ENCODE data around the gene PLXNC1.

PLXNC1 gene

GRCh38 chr12:94211021-94211420 is 62.6 kb downstream of the PLXNC1 start:
- Histone ChIP-seq H3K27me3 (replicated peaks in 2 of 5; ENCODE audit: control insufficient read depth in 4 of 5, insufficient read depth in 5 of 5, low read length in 4 of 5) (no peaks in the 10 kb centered on the region), H3K9me3 (ENCODE audit: control extremely low read depth in 1 of 5, control insufficient read depth in 4 of 5, insufficient read depth in 2 of 5, low read depth in 1 of 5, low read length in 4 of 5) (no peaks in the 10 kb centered on the region), H3K4me1 (ENCODE audit: control extremely low read depth in 1 of 4, control insufficient read depth in 4 of 4, insufficient read depth in 4 of 4, low read length in 3 of 4) (peaks cover 32 to 41% (median 37%) of the 10 kb centered on the region in 4 experiments), H3K4me3 (ENCODE audit: control insufficient read depth in 1 of 7, extremely low read depth in 1 of 7, insufficient read depth in 4 of 7, low read depth in 2 of 7, low read length in 6 of 7) (no peak overlapping the region), H3K36me3 (ENCODE audit: control insufficient read depth in 4 of 4, insufficient read depth in 4 of 4, low read length in 3 of 4) (peaks cover 0 to 6% (median 4%) of the 10 kb centered on the region in 4 experiments), H3K27ac (ENCODE audit: insufficient read depth in 1 of 2, low read depth in 1 of 2, low read length in 2 of 2, poor library complexity in 1 of 2, severe bottlenecking in 2 of 2) (no peak overlapping the region)
- POLR2A ChIA-PET: no interaction called here
- WGBS (ENCODE audit: insufficient coverage): 30% methylated on average over 3 of the region's 5 CpGs
- peak in 1 of 3 donors; percentile 30 for DNase-seq
- CTCF ChIA-PET: interaction anchor here (0.9 to 2.1 kb wide), 9 partner anchors 9 to 88 kb away, joined by 3 to 9 read pairs (median 4); no protein-coding TSS in a partner anchor

- no peak overlapping the region for H3K27ac ChIP-seq (ENCODE audit: insufficient read depth in 1 of 2, low read depth in 1 of 2, low read length in 2 of 2, poor library complexity in 1 of 2, severe bottlenecking in 2 of 2)
- POLR2A ChIA-PET: no interaction called here
- H3K27me3 ChIP-seq (replicated peaks in 2 of 5; ENCODE audit: control insufficient read depth in 4 of 5, insufficient read depth in 5 of 5, low read length in 4 of 5): no peaks in the 10 kb centered on the region
- H3K9me3 ChIP-seq (ENCODE audit: control extremely low read depth in 1 of 5, control insufficient read depth in 4 of 5, insufficient read depth in 2 of 5, low read depth in 1 of 5, low read length in 4 of 5): no peaks in the 10 kb centered on the region
- H3K36me3 ChIP-seq (ENCODE audit: control insufficient read depth in 4 of 4, insufficient read depth in 4 of 4, low read length in 3 of 4): peaks cover 12 to 35% (median 19%) of the 10 kb centered on the region in 4 experiments
- CTCF ChIA-PET: interaction anchor here (1.4 to 4.6 kb wide), 3 partner anchors 12 to 72 kb away, joined by 3 to 12 read pairs (median 3); no protein-coding TSS in a partner anchor
- 74% methylated on average over 2 of the region's 3 CpGs for WGBS (ENCODE audit: insufficient coverage)
- peaks cover 0 to 3% (median 0%) of the 10 kb centered on the region in 4 experiments for H3K4me1 ChIP-seq (ENCODE audit: control extremely low read depth in 1 of 4, control insufficient read depth in 4 of 4, insufficient read depth in 4 of 4, low read length in 3 of 4)
- no peak overlapping the region for H3K4me3 ChIP-seq (ENCODE audit: control insufficient read depth in 1 of 7, extremely low read depth in 1 of 7, insufficient read depth in 4 of 7, low read depth in 2 of 7, low read length in 6 of 7)
- DNase-seq: peak in 1 of 3 donors; percentile 8
Measured at GRCh38 chr12:94218233-94218632, 69.9 kb downstream of the PLXNC1 start.

- Histone ChIP-seq H3K4me3 (ENCODE audit: control insufficient read depth in 1 of 7, extremely low read depth in 1 of 7, insufficient read depth in 4 of 7, low read depth in 2 of 7, low read length in 6 of 7) (no peak overlapping the region), H3K27me3 (replicated peaks in 2 of 5; ENCODE audit: control insufficient read depth in 4 of 5, insufficient read depth in 5 of 5, low read length in 4 of 5) (no peaks in the 10 kb centered on the region), H3K36me3 (ENCODE audit: control insufficient read depth in 4 of 4, insufficient read depth in 4 of 4, low read length in 3 of 4) (peaks cover 18 to 49% (median 22%) of the 10 kb centered on the region in 4 experiments), H3K4me1 (ENCODE audit: control extremely low read depth in 1 of 4, control insufficient read depth in 4 of 4, insufficient read depth in 4 of 4, low read length in 3 of 4) (peaks cover 0 to 3% (median 0%) of the 10 kb centered on the region in 4 experiments), H3K27ac (ENCODE audit: insufficient read depth in 1 of 2, low read depth in 1 of 2, low read length in 2 of 2, poor library complexity in 1 of 2, severe bottlenecking in 2 of 2) (no peak overlapping the region), H3K9me3 (ENCODE audit: control extremely low read depth in 1 of 5, control insufficient read depth in 4 of 5, insufficient read depth in 2 of 5, low read depth in 1 of 5, low read length in 4 of 5) (no peaks in the 10 kb centered on the region)
- ChIA-PET CTCF (interaction anchor here (0.7 to 2.3 kb wide), 4 partner anchors 8 to 47 kb away, joined by 3 to 5 read pairs (median 4); no protein-coding TSS in a partner anchor), POLR2A (no interaction called here)
- no CpG with 5 or more reads among the region's 2 CpGs for WGBS (ENCODE audit: insufficient coverage)
- DNase-seq: no peak
Measured at GRCh38 chr12:94219622-94220302, 71.4 kb downstream of the PLXNC1 start.

GRCh38 chr12:94220804-94221203 is 72.4 kb downstream of the PLXNC1 start:
- 96% methylated on average over 5 of the region's 5 CpGs for WGBS (ENCODE audit: insufficient coverage)
- POLR2A ChIA-PET: no interaction called here
- CTCF ChIA-PET: interaction anchor here (0.8 to 2.3 kb wide), 9 partner anchors 11 to 70 kb away, joined by 3 to 5 read pairs (median 3); no protein-coding TSS in a partner anchor
- H3K9me3 ChIP-seq (ENCODE audit: control extremely low read depth in 1 of 5, control insufficient read depth in 4 of 5, insufficient read depth in 2 of 5, low read depth in 1 of 5, low read length in 4 of 5): no peaks in the 10 kb centered on the region
- no peak overlapping the region for H3K4me3 ChIP-seq (ENCODE audit: control insufficient read depth in 1 of 7, extremely low read depth in 1 of 7, insufficient read depth in 4 of 7, low read depth in 2 of 7, low read length in 6 of 7)
- H3K27me3 ChIP-seq (replicated peaks in 2 of 5; ENCODE audit: control insufficient read depth in 4 of 5, insufficient read depth in 5 of 5, low read length in 4 of 5): no peaks in the 10 kb centered on the region
- no peak overlapping the region for H3K27ac ChIP-seq (ENCODE audit: insufficient read depth in 1 of 2, low read depth in 1 of 2, low read length in 2 of 2, poor library complexity in 1 of 2, severe bottlenecking in 2 of 2)
- DNase-seq: no peak
- H3K4me1 ChIP-seq (ENCODE audit: control extremely low read depth in 1 of 4, control insufficient read depth in 4 of 4, insufficient read depth in 4 of 4, low read length in 3 of 4): peaks cover 0 to 3% (median 0%) of the 10 kb centered on the region in 4 experiments
- H3K36me3 ChIP-seq (ENCODE audit: control insufficient read depth in 4 of 4, insufficient read depth in 4 of 4, low read length in 3 of 4): peaks cover 21 to 53% (median 25%) of the 10 kb centered on the region in 4 experiments

GRCh38 chr12:94222351-94223084 is 74.1 kb downstream of the PLXNC1 start:
- ChIA-PET CTCF (interaction anchor here (1.0 to 4.2 kb wide), 3 partner anchors 12 to 78 kb away, joined by 3 to 9 read pairs (median 3); no protein-coding TSS in a partner anchor), POLR2A (interaction anchor here (0.5 to 0.9 kb wide), 2 partner anchors 15 to 21 kb away, joined by 3 read pairs; no protein-coding TSS in a partner anchor)
- DNase-seq: no peak
- WGBS (ENCODE audit: insufficient coverage): 100% methylated on average over 1 of the region's 4 CpGs
- H3K36me3 ChIP-seq (ENCODE audit: control insufficient read depth in 4 of 4, insufficient read depth in 4 of 4, low read length in 3 of 4): peaks cover 23 to 63% (median 28%) of the 10 kb centered on the region in 4 experiments
- H3K27ac ChIP-seq (ENCODE audit: insufficient read depth in 1 of 2, low read depth in 1 of 2, low read length in 2 of 2, poor library complexity in 1 of 2, severe bottlenecking in 2 of 2): no peak overlapping the region
- no peak overlapping the region for H3K4me3 ChIP-seq (ENCODE audit: control insufficient read depth in 1 of 7, extremely low read depth in 1 of 7, insufficient read depth in 4 of 7, low read depth in 2 of 7, low read length in 6 of 7)
- H3K27me3 ChIP-seq (replicated peaks in 2 of 5; ENCODE audit: control insufficient read depth in 4 of 5, insufficient read depth in 5 of 5, low read length in 4 of 5): no peaks in the 10 kb centered on the region
- no peaks in the 10 kb centered on the region for H3K9me3 ChIP-seq (ENCODE audit: control extremely low read depth in 1 of 5, control insufficient read depth in 4 of 5, insufficient read depth in 2 of 5, low read depth in 1 of 5, low read length in 4 of 5)
- H3K4me1 ChIP-seq (ENCODE audit: control extremely low read depth in 1 of 4, control insufficient read depth in 4 of 4, insufficient read depth in 4 of 4, low read length in 3 of 4): peaks cover 0 to 3% (median 0%) of the 10 kb centered on the region in 4 experiments

- CTCF ChIA-PET: interaction anchor here (0.8 to 4.2 kb wide), 5 partner anchors 8 to 21 kb away, joined by 3 to 9 read pairs (median 3); no protein-coding TSS in a partner anchor
- 95% methylated on average over 6 of the region's 7 CpGs for WGBS (ENCODE audit: insufficient coverage)
- POLR2A ChIA-PET: no interaction called here
Measured at GRCh38 chr12:94223842-94224241, 75.5 kb downstream of the PLXNC1 start.

More at GRCh38 chr12:94223842-94224241, 75.5 kb downstream of the PLXNC1 start:
- peaks cover 25 to 73% (median 33%) of the 10 kb centered on the region in 4 experiments for H3K36me3 ChIP-seq (ENCODE audit: control insufficient read depth in 4 of 4, insufficient read depth in 4 of 4, low read length in 3 of 4)
- no peak overlapping the region for H3K4me3 ChIP-seq (ENCODE audit: control insufficient read depth in 1 of 7, extremely low read depth in 1 of 7, insufficient read depth in 4 of 7, low read depth in 2 of 7, low read length in 6 of 7)
- no peak for DNase-seq
- H3K4me1 ChIP-seq (ENCODE audit: control extremely low read depth in 1 of 4, control insufficient read depth in 4 of 4, insufficient read depth in 4 of 4, low read length in 3 of 4): no peaks in the 10 kb centered on the region
- H3K9me3 ChIP-seq (ENCODE audit: control extremely low read depth in 1 of 5, control insufficient read depth in 4 of 5, insufficient read depth in 2 of 5, low read depth in 1 of 5, low read length in 4 of 5): no peaks in the 10 kb centered on the region
- no peak overlapping the region for H3K27ac ChIP-seq (ENCODE audit: insufficient read depth in 1 of 2, low read depth in 1 of 2, low read length in 2 of 2, poor library complexity in 1 of 2, severe bottlenecking in 2 of 2)
- no peaks in the 10 kb centered on the region for H3K27me3 ChIP-seq (replicated peaks in 2 of 5; ENCODE audit: control insufficient read depth in 4 of 5, insufficient read depth in 5 of 5, low read length in 4 of 5)
